GM23248 (cell line): Measurements from ENCODE around the gene SPC25. TPM values are rescaled to one million over a fixed set of nuclear protein-coding genes. Genes with fewer than 3 reads are reported as not detected.

Source experiments
- DNase-seq: peaks from one replicate; pipeline ENCODE4 v3.0.0-alpha.2; 2015
- H2AFZ ChIP-seq: fragments of 200-600 bp; sonication (generic); 2 replicates; pipeline ENCODE4 v1.6.1; 2016; ENCODE audit warnings: antibody characterized with exemption
- H3F3A ChIP-seq: fragments of 200-600 bp; sonication (generic); 2 replicates; pipeline ENCODE4 v1.6.1; 2016; ENCODE audit warnings: mild to moderate bottlenecking, antibody characterized with exemption, mixed run types; ENCODE audit not compliant: insufficient read depth
- H3K27ac ChIP-seq: fragments of 200-600 bp; sonication (generic); 2 replicates; pipeline ENCODE4 v1.5.1; 2016; ENCODE audit warnings: mild to moderate bottlenecking
- H3K27me3 ChIP-seq: fragments of 200-600 bp; sonication (generic); replicated peaks from 2 replicates; pipeline ENCODE4 v1.6.1; 2016; ENCODE audit warnings: mild to moderate bottlenecking; ENCODE audit not compliant: insufficient read depth
- H3K36me3 ChIP-seq: fragments of 200-600 bp; sonication (generic); 2 replicates; pipeline ENCODE4 v1.6.1; 2016; ENCODE audit warnings: low read depth, mild to moderate bottlenecking
- H3K4me1 ChIP-seq: fragments of 200-600 bp; sonication (generic); 2 replicates; pipeline ENCODE4 v1.6.1; 2016; ENCODE audit warnings: mild to moderate bottlenecking; ENCODE audit not compliant: insufficient read depth
- H3K4me2 ChIP-seq: fragments of 200-600 bp; sonication (generic); one replicate; pipeline ENCODE4 v1.6.1; 2016; ENCODE audit warnings: mild to moderate bottlenecking; ENCODE audit not compliant: unreplicated experiment
- H3K4me3 ChIP-seq: fragments of 200-600 bp; sonication (generic); 2 replicates; pipeline ENCODE4 v1.5.1; 2016; ENCODE audit warnings: mild to moderate bottlenecking
- H3K79me2 ChIP-seq: fragments of 200-600 bp; sonication (generic); 2 replicates; pipeline ENCODE4 v1.6.1; 2016; ENCODE audit warnings: mild to moderate bottlenecking; ENCODE audit not compliant: insufficient read depth
- H3K9ac ChIP-seq: fragments of 200-600 bp; sonication (generic); 2 replicates; pipeline ENCODE4 v1.6.1; 2016; ENCODE audit warnings: mild to moderate bottlenecking
- H3K9me2 ChIP-seq: fragments of 200-600 bp; sonication (generic); 2 replicates; pipeline ENCODE4 v1.6.1; 2016; ENCODE audit warnings: mixed run types, mild to moderate bottlenecking, moderate library complexity; ENCODE audit not compliant: insufficient read depth
- H3K9me3 ChIP-seq: fragments of 200-600 bp; sonication (generic); one replicate; pipeline ENCODE4 v1.6.1; 2017; ENCODE audit warnings: low read depth
- H4K20me1 ChIP-seq: fragments of 200-600 bp; sonication (generic); 2 replicates; pipeline ENCODE4 v1.6.0; 2016; ENCODE audit not compliant: insufficient read depth
- EZH2 ChIP-seq: fragments of 200-600 bp; sonication (generic); IDR thresholded peaks from 2 replicates; pipeline ENCODE4 v1.6.1; 2018; ENCODE audit warnings: antibody characterized with exemption, mild to moderate bottlenecking; ENCODE audit not compliant: insufficient read depth, poor library complexity, severe bottlenecking
- EZH2phosphoT487 ChIP-seq: fragments of 200-600 bp; sonication (generic); IDR thresholded peaks from 2 replicates; pipeline ENCODE4 v1.6.1; 2018; ENCODE audit warnings: antibody characterized with exemption, moderate library complexity, mild to moderate bottlenecking, low read depth; ENCODE audit not compliant: insufficient read depth
- WGBS, 2 experiments: methylation state at CpG; one replicate each; pipeline ENCODE4 v1.1.6; 2015 to 2017; ENCODE audit warnings: low lambda C conversion rate in 2 of 2, low coverage in 1 of 2; ENCODE audit errors: missing lambda C conversion rate in 2 of 2; 5-methylcytosine and 5-hydroxymethylcytosine counted together
- in situ Hi-C: fragments of 300-500 bp; cut with MboI; formaldehyde crosslinking; loops from 2 replicates; pipeline ENCODE4 v1.15.0; 2020
- polyA plus RNA-seq: library from polyadenylated mRNA; unstranded; fragments of >200 nt; fragmentation: Nextera tagmentation; extraction: Ambion mirVana; gene quantifications from 2 replicates; pipeline ENCODE4 v1.2.1, GENCODE V29; 2016
- total RNA-seq: library from RNA; depleted of rRNA; stranded (reverse); fragments of >200 nt; shearing (Covaris generic); gene quantifications from 2 replicates; pipeline ENCODE4 v1.2.3, GENCODE V29; 2014; rRNA removed

SPC25 gene
- total and polyA plus RNA-seq, 2 experiments from 2014 or later: 3.7 to 11.8 TPM

DNA sequence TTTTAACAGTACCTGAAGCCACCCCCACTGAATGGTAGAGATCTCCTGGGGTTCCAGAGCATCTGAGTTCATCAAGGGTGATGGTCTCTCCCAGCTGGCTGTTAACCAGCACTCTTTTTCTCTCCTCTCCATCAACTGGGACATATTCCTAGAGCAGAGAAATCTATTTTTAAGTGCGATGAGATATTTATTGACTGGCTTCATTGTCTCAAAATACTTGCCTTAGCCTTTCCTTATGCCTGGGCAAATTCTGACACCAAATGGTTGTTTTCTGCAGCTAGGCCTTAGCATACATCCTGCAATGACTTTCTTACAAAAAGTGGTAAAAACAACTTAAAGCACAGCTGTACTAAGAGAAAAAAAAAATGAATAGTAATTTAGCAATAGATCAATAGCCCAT, 68.2 kb downstream of the SPC25 start:
- peaks cover under 1% of the 10 kb centered on the region for H3F3A ChIP-seq
- TF ChIP-seq EZH2 (no peak), EZH2phosphoT487 (no peak)
- 85 to 100% methylated on average over 1 of the region's 1 CpG for WGBS, 2 experiments

DNA sequence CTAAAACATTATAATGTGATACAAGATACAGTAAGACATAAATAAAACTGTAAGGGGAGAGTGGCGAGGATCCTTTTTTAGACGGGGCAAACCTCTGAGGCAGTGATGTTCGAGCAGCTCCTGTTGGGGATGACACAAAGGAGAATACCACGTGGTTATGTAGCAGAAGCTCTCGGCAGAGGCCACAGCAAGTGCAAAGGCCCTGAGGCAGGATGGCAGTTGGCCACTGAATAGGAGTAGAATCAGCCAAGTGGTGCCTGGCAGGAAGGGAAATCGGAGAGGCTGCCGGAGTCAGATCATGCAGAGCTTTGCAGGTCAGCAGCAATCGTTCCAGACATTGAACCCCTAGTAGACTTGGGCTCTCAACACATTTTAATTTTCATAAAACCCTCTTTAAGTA, 68.7 kb downstream of the SPC25 start:
- 84% methylated on average over 8 of the region's 8 CpGs for WGBS, 2 experiments
- no peaks in the 10 kb centered on the region for H3K79me2 ChIP-seq
- TF ChIP-seq EZH2phosphoT487 (no peak), EZH2 (no peak)
- H3K4me3 ChIP-seq: no peak overlapping the region
- no peaks in the 10 kb centered on the region for H3K9me2 ChIP-seq
- in situ Hi-C loops: no loop called here
- no peaks in the 10 kb centered on the region for H3K9me3 ChIP-seq
- H2AFZ ChIP-seq: no peak overlapping the region
- no peak for DNase-seq
- H3K4me1 ChIP-seq: peaks cover 8% of the 10 kb centered on the region
- H3K36me3 ChIP-seq: no peaks in the 10 kb centered on the region
- peaks cover 5% of the 10 kb centered on the region for H3F3A ChIP-seq
- H3K27ac ChIP-seq: no peak overlapping the region
- H4K20me1 ChIP-seq: no peaks in the 10 kb centered on the region
- H3K4me2 ChIP-seq: no peak overlapping the region
- no peaks in the 10 kb centered on the region for H3K27me3 ChIP-seq
- no peak overlapping the region for H3K9ac ChIP-seq

More for the DNA sequence above, 68.2 kb downstream of the SPC25 start:
- in situ Hi-C loops: no loop called here
- Histone ChIP-seq H3K9ac (no peak overlapping the region), H3K36me3 (no peaks in the 10 kb centered on the region), H3K27ac (no peak overlapping the region), H3K9me3 (no peaks in the 10 kb centered on the region), H2AFZ (no peak overlapping the region), H3K27me3 (no peaks in the 10 kb centered on the region), H3K4me3 (no peak overlapping the region), H3K4me2 (no peak overlapping the region), H3K9me2 (no peaks in the 10 kb centered on the region), H3K4me1 (peaks cover 3% of the 10 kb centered on the region), H4K20me1 (no peaks in the 10 kb centered on the region), H3K79me2 (no peaks in the 10 kb centered on the region)
- DNase-seq: no peak

Other genes with a start within 250 kb of the SPC25 start
- gene NOSTRIN, start 87.8 kb downstream of the SPC25 start, total RNA-seq: 0.54 TPM in 1 of 2 replicates, not detected in the other
- 0.23 and 0.45 TPM in 2 replicates for gene NOSTRIN, start 87.8 kb downstream of the SPC25 start, polyA plus RNA-seq
- not detected in 2 replicates for gene G6PC2, start 10.9 kb upstream of the SPC25 start, total RNA-seq
- gene G6PC2, start 10.9 kb upstream of the SPC25 start, polyA plus RNA-seq: not detected in 2 replicates
- gene ABCB11, start 140.9 kb upstream of the SPC25 start, total RNA-seq: not detected in 2 replicates
- not detected in 2 replicates for gene ABCB11, start 140.9 kb upstream of the SPC25 start, polyA plus RNA-seq
- gene DHRS9, start 179.1 kb upstream of the SPC25 start, total RNA-seq: not detected in 2 replicates
- not detected in 2 replicates for gene DHRS9, start 179.1 kb upstream of the SPC25 start, polyA plus RNA-seq